COLO668 (cell line): ENCODE results near the gene MAPT.
"Not testable (repeated sequence)": the region's sequence is repeated elsewhere in the genome, so short reads cannot be mapped to it uniquely, and the experiment has no call there.

ENCODE experiments used
- DNase-seq: peaks from one replicate; lab custom pipeline; 2025; ENCODE audit not compliant: unreplicated experiment; lab: John Stamatoyannopoulos, UW

The MAPT gene

DNA sequence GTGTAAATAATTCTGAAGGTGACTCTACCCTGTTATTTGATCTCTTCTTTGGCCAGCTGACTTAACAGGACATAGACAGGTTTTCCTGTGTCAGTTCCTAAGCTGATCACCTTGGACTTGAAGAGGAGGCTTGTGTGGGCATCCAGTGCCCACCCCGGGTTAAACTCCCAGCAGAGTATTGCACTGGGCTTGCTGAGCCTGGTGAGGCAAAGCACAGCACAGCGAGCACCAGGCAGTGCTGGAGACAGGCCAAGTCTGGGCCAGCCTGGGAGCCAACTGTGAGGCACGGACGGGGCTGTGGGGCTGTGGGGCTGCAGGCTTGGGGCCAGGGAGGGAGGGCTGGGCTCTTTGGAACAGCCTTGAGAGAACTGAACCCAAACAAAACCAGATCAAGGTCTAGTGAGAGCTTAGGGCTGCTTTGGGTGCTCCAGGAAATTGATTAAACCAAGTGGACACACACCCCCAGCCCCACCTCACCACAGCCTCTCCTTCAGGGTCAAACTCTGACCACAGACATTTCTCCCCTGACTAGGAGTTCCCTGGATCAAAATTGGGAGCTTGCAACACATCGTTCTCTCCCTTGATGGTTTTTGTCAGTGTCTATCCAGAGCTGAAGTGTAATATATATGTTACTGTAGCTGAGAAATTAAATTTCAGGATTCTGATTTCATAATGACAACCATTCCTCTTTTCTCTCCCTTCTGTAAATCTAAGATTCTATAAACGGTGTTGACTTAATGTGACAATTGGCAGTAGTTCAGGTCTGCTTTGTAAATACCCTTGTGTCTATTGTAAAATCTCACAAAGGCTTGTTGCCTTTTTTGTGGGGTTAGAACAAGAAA, 109.8 kb downstream of the MAPT start:
- DNase-seq: peak; percentile 5

DNA sequence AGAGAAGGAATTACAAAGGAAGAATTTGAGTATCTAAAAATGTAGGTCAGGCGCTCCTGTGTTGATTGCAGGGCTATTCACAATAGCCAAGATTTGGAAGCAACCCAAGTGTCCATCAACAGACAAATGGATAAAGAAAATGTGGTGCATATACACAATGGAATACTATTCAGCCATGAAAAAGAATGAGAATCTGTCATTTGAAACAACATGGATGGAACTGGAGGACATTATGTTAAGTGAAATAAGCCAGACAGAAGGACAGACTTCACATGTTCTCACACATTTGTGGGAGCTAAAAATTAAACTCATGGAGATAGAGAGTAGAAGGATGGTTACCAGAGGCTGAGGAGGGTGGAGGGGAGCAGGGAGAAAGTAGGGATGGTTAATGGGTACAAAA, 111.7 kb downstream of the MAPT start:
- not testable (repeated sequence) for DNase-seq

DNA sequence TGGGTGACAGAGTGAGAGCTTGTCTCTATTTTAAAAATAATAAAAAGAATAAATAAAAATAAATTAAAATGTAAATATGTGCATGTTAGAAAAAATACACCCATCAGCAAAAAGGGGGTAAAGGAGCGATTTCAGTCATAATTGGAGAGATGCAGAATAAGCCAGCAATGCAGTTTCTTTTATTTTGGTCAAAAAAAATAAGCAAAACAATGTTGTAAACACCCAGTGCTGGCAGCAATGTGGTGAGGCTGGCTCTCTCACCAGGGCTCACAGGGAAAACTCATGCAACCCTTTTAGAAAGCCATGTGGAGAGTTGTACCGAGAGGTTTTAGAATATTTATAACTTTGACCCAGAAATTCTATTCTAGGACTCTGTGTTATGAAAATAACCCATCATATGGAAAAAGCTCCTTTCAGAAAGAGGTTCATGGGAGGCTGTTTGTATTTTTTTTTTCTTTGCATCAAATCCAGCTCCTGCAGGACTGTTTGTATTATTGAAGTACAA, 113.2 kb downstream of the MAPT start:
- no peak for DNase-seq

- no peak for DNase-seq
Observed at GRCh38 chr17:46008591-46008990, 114.2 kb downstream of the MAPT start.

DNA sequence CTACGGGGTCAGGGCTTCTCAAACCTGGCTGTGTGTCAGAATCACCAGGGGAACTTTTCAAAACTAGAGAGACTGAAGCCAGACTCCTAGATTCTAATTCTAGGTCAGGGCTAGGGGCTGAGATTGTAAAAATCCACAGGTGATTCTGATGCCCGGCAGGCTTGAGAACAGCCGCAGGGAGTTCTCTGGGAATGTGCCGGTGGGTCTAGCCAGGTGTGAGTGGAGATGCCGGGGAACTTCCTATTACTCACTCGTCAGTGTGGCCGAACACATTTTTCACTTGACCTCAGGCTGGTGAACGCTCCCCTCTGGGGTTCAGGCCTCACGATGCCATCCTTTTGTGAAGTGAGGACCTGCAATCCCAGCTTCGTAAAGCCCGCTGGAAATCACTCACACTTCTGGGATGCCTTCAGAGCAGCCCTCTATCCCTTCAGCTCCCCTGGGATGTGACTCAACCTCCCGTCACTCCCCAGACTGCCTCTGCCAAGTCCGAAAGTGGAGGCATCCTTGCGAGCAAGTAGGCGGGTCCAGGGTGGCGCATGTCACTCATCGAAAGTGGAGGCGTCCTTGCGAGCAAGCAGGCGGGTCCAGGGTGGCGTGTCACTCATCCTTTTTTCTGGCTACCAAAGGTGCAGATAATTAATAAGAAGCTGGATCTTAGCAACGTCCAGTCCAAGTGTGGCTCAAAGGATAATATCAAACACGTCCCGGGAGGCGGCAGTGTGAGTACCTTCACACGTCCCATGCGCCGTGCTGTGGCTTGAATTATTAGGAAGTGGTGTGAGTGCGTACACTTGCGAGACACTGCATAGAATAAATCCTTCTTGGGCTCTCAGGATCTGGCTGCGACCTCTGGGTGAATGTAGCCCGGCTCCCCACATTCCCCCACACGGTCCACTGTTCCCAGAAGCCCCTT, 115.6 kb downstream of the MAPT start:
- no peak for DNase-seq

- no peak for DNase-seq
Observed at GRCh38 chr17:46010597-46011186, 116.3 kb downstream of the MAPT start.

GRCh38 chr17:46011711-46012505, 117.6 kb downstream of the MAPT start:
- no peak for DNase-seq

DNA sequence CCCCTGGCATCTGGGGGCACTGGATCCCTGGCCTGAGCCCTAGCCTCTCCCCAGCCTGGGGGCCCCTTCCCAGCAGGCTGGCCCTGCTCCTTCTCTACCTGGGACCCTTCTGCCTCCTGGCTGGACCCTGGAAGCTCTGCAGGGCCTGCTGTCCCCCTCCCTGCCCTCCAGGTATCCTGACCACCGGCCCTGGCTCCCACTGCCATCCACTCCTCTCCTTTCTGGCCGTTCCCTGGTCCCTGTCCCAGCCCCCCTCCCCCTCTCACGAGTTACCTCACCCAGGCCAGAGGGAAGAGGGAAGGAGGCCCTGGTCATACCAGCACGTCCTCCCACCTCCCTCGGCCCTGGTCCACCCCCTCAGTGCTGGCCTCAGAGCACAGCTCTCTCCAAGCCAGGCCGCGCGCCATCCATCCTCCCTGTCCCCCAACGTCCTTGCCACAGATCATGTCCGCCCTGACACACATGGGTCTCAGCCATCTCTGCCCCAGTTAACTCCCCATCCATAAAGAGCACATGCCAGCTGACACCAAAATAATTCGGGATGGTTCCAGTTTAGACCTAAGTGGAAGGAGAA, 118.2 kb downstream of the MAPT start:
- DNase-seq: no peak

GRCh38 chr17:46013127-46013501, 118.8 kb downstream of the MAPT start:
- no peak for DNase-seq

- no peak for DNase-seq
Observed at GRCh38 chr17:46013502-46014165, 119.3 kb downstream of the MAPT start.

DNA sequence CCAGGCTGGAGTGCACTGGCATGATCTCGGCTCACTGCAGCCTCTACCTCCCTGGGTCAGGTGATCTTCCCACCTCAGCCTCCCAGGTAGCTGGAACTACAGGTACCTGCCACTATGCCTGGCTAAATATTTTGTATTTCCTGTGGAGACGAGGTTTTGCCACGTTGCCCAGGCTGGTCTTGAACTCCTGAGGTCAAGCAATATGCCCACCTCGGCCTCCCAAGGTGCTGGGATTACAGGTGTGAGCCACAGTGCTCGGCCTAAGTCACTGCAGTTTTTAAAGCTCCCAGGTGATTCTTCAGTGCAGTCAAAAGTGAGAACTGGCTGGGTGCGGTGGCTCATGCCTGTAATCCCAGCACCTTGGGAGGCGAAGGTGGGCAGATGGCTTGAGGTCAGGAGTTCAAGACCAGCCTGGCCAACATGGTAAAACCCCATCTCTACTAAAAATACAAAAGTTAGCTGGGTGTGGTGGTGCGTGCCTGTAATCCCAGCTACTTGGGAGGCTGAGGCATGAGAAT, 125.1 kb downstream of the MAPT start:
- DNase-seq: not testable (repeated sequence)

- DNase-seq: no peak
Observed at GRCh38 chr17:46020023-46020761, 125.8 kb downstream of the MAPT start.

DNA sequence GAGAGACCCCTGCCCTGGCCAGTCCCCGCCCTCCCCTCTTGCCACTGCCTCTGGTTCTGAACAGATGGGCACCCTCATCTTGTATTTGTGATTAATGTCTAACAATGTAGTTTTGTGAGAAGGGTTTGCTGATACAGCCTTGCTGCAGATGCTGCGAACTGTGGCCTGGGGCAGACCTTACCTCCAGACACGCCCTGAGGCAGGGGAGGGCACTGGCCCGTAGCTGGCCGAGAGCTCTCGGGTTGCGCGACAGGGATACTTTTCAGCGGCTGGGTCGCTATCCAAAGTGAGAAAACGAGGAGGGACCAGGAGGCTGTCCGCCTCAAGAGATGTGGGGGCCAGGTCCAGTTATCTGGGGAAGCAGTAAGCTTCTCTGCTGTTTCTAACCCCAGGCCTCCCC, 126.6 kb downstream of the MAPT start:
- no peak for DNase-seq

DNA sequence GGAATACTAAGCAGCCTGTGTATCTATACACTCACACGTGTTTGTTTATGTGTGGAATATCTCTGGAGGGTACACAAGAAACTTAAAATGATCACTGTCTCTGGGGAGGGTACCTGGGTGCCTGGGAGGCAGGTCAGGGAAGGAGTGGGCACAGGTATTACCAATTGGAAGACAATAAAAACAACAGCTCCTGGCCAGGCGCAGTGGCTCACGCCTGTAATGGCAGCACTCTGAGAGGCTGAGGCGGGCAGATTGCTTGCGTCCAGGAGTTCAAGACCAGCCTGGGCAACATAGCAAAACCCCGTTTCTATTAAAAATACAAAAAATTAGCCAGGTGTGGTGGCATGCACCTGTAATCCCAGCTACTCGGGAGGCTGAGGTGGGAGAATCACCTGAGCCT, 129.0 kb downstream of the MAPT start:
- not testable (repeated sequence) for DNase-seq

- DNase-seq: no peak
Observed at GRCh38 chr17:46023783-46024388, 129.5 kb downstream of the MAPT start.

DNA sequence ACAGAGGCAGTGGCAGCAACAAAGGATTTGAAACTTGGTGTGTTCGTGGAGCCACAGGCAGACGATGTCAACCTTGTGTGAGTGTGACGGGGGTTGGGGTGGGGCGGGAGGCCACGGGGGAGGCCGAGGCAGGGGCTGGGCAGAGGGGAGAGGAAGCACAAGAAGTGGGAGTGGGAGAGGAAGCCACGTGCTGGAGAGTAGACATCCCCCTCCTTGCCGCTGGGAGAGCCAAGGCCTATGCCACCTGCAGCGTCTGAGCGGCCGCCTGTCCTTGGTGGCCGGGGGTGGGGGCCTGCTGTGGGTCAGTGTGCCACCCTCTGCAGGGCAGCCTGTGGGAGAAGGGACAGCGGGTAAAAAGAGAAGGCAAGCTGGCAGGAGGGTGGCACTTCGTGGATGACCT, 130.2 kb downstream of the MAPT start:
- DNase-seq: no peak

DNA sequence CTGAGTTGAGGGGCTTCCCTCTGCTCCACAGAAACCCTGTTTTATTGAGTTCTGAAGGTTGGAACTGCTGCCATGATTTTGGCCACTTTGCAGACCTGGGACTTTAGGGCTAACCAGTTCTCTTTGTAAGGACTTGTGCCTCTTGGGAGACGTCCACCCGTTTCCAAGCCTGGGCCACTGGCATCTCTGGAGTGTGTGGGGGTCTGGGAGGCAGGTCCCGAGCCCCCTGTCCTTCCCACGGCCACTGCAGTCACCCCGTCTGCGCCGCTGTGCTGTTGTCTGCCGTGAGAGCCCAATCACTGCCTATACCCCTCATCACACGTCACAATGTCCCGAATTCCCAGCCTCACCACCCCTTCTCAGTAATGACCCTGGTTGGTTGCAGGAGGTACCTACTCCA, 130.7 kb downstream of the MAPT start:
- DNase-seq: no peak

GRCh38 chr17:46025510-46026165, 131.3 kb downstream of the MAPT start:
- DNase-seq: no peak
